HFFc6 (cell line): ENCODE results near the gene HCN2. TPM values are rescaled to one million over a fixed set of nuclear protein-coding genes. Genes with fewer than 3 reads are reported as not detected.
A peak's percentile ranks its signal among the peaks of the same experiment; 100 is the strongest.

Experiments used
- DNase-seq: peaks from one replicate; pipeline ENCODE4 v3.0.0-alpha.2; 2018
- H3K27ac Mint-ChIP-seq: 2 replicates; pipeline ENCODE4 v1.8.0; 2020; ENCODE audit warnings: mild to moderate bottlenecking, mixed read lengths
- H3K27me3 Mint-ChIP-seq: 2 replicates; pipeline ENCODE4 v1.8.0; 2021; ENCODE audit warnings: mild to moderate bottlenecking, moderate library complexity, mixed read lengths; ENCODE audit not compliant: insufficient read depth
- H3K36me3 Mint-ChIP-seq: 2 replicates; pipeline ENCODE4 v1.8.0; 2021; ENCODE audit warnings: low read depth, mixed read lengths
- H3K4me1 Mint-ChIP-seq: 2 replicates; pipeline ENCODE4 v1.8.0; 2020; ENCODE audit warnings: low read depth, mixed read lengths
- H3K4me3 Mint-ChIP-seq: 2 replicates; pipeline ENCODE4 v1.8.0; 2020; ENCODE audit warnings: mild to moderate bottlenecking, moderate library complexity, mixed read lengths
- H3K9me3 Mint-ChIP-seq: 2 replicates; pipeline ENCODE4 v1.8.0; 2020; ENCODE audit warnings: mild to moderate bottlenecking, mixed read lengths
- total RNA-seq, 6 experiments: library from RNA; stranded (reverse); fragmentation: NEBNext Ultra II Directional; extraction: Animal tissue kit (Norgen Biotek cat#: 25700); gene quantifications; 2 replicates in 1 of 6; 3 replicates in 5 of 6; pipeline ENCODE4 v1.2.3, GENCODE V29; 2021
- TF ChIP-seq, protein P1 (sequence below): fragments of 200-600 bp; sonication (generic); IDR thresholded peaks from 2 replicates; pipeline ENCODE4 v1.5.0; 2021; ENCODE audit warnings: antibody characterized with exemption, mild to moderate bottlenecking

Gene HCN2
- total RNA-seq, 6 experiments from 2014 or later, result 2.8 to 3.6 (median 3.1) TPM

DNA sequence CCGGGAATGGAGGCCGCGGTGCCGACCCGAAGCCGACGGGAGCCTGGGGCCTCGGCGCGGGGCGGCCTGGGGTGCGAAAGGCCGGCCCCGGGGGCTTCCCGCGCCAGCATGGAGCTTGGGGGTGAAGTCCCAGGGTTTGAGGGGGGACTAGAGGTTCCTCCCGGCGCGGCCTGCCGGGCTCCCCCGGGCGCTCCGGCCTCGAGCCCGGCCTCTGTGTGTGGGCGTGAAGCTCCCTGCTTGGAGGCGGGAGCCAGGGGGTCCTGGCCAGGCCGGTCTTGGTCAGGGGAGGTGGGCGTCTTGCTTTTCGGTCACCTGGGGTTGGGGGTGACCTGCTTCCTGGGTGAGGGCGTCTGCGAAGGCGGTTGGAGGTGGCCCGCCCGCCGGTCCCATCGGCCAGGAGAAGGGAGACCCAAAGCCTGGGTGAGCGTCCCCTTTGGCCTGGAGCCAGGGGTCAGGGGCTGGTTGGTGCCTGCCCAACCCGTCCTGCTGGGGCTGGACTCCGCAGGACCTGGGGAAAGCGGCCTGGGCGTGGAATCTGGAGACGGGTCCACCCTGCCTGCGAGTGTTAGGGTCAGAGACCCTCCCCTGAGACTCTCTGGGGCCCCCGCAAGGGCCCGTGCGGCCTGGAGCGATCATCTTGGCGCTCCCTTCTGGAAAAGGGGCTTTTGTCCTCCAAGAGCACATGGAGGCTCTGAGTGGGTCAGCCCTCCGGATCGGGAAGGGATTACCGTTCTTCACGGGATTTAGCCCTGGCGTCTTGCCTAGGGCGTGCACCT is 16.8 kb upstream of the HCN2 start:
- peaks cover 6% of the 10 kb centered on the region for H3K27me3 Mint-ChIP-seq
- H3K36me3 Mint-ChIP-seq, result no peaks in the 10 kb centered on the region
- peak overlapping the region; percentile 92 for H3K4me3 Mint-ChIP-seq
- H3K4me1 Mint-ChIP-seq, result peaks cover 35% of the 10 kb centered on the region
- TF ChIP-seq, protein P1, sequence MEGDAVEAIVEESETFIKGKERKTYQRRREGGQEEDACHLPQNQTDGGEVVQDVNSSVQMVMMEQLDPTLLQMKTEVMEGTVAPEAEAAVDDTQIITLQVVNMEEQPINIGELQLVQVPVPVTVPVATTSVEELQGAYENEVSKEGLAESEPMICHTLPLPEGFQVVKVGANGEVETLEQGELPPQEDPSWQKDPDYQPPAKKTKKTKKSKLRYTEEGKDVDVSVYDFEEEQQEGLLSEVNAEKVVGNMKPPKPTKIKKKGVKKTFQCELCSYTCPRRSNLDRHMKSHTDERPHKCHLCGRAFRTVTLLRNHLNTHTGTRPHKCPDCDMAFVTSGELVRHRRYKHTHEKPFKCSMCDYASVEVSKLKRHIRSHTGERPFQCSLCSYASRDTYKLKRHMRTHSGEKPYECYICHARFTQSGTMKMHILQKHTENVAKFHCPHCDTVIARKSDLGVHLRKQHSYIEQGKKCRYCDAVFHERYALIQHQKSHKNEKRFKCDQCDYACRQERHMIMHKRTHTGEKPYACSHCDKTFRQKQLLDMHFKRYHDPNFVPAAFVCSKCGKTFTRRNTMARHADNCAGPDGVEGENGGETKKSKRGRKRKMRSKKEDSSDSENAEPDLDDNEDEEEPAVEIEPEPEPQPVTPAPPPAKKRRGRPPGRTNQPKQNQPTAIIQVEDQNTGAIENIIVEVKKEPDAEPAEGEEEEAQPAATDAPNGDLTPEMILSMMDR, result no peak
- peaks cover 7% of the 10 kb centered on the region for H3K9me3 Mint-ChIP-seq
- peak overlapping the region; percentile 95 for H3K27ac Mint-ChIP-seq
- DNase-seq, result peak; percentile 43

DNA sequence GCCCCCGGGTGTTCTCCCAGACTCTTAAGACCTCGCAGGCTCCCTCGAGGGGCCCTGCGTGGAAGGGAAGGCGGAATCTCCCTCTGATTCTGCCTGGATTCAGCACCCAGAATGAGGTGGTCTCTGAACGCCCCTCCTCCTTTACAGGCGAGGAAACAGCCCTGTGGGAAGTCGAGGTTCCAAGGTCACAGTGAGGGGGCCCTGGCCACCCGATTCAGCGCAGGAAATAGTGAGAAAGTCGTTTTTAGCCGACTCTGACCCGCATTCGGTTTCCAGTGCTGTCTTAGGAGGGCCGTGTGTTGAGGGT is 16.2 kb upstream of the HCN2 start:
- H3K27ac Mint-ChIP-seq, result peak overlapping the region; percentile 69
- H3K9me3 Mint-ChIP-seq, result peaks cover 7% of the 10 kb centered on the region
- H3K36me3 Mint-ChIP-seq, result no peaks in the 10 kb centered on the region
- peaks cover 6% of the 10 kb centered on the region for H3K27me3 Mint-ChIP-seq
- H3K4me3 Mint-ChIP-seq, result peak overlapping the region; percentile 92
- peaks cover 35% of the 10 kb centered on the region for H3K4me1 Mint-ChIP-seq
- DNase-seq, result no peak
- TF ChIP-seq, protein P1, result no peak

DNA sequence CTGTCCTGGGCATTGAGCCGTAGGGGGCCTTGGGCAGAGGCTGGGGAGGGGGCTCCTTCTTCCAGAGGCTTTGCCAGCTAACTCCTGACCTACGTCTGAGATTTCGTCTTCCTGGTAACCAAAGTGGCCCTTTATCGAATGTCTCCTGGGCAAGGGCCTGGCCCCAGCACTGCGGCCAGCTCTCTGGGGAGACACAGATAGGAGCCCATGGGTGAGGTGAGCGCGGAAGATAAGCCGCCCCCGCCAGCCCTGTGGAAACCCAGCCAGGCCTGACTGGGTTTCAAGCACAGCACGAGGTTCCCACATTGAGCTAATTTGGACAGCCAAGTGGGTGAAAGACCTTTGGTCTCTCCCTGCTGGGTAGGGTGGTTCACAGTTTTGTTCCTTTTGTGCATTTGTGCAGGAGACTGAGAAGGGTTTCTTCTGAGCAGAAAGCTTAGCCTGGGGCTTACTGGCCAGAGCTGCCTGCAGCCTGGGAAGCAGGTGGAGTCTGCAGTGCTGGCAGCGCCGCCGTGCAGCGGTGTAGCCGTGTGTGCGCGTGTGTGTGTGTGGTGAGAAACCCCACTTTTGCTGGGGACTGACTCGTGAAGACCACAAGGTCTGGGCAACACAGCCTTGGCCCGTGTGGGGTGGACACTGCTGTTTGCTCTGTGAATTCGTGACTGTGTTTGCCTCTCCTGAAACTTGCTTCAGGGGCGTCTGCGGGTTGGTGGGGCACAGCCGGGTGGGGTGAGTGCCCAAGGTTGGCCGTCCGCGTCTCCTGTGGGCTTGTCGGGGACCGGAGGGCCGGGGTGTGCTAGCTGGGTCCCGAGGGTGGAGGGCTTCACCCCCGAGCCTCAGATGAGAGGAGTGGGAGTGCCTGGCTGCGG is 14.8 kb upstream of the HCN2 start:
- Mint-ChIP-seq H3K4me3 (peak overlapping the region; percentile 79), H3K4me1 (peaks cover 35% of the 10 kb centered on the region), H3K9me3 (peaks cover 5% of the 10 kb centered on the region), H3K27me3 (peaks cover 4% of the 10 kb centered on the region), H3K27ac (peak overlapping the region; percentile 55; the same call in 1 of the 2 replicates), H3K36me3 (no peaks in the 10 kb centered on the region)
- TF ChIP-seq, protein P1, result no peak
- peak; percentile 40 for DNase-seq

DNA sequence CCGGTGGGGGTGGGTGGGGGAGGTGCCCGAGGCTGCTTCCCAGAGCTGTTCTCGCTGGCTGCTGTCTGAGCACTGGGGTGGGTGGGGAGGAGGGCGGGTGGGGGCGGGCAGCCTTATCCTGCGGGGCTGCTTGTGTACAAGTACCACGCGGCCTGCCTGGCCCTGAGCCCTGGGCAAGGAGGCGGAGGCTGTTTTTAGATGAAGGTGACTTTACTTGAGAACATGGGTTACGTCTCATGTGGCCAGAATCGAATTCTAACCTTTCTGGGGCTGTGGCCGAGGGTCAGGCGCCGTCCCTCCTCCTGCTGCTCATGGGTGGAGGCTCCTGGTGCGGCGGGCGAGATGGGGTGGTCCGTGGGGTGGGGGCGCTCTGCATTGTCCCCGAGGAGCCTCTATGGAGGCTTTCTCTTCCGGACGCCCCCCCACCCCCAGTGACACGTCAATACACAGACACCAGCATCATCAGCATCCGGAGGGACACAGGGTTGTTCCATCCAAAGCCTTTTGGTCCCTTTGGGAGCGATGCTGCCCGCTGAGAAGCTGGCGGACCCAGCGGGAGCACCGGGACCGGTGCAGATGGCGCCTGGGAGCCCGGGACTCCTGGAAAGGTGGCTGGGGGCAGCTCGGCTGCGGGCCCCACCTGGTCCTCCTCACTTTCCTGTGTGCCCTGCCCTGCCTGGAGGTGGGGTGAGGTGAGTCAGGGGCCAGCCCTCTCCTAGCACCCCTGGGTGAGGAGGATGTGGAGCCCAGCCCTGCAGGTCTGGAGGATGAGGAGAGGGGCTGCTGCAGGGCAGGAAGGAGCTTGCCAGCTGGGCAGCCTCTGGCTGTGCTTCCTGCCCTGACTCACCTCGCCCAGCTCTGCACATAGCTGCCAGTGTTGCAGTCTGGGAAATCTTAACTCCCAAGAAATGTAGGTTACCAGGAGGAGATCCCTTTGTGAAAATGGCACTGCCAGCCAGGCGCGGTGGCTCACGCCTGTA is 13.9 kb upstream of the HCN2 start:
- DNase-seq, result peak; percentile 42
- H3K27ac Mint-ChIP-seq, result peak overlapping the region; percentile 45

More for the DNA sequence above, 13.9 kb upstream of the HCN2 start:
- peaks cover 4% of the 10 kb centered on the region; the same call in 1 of the 2 replicates for H3K9me3 Mint-ChIP-seq
- H3K4me1 Mint-ChIP-seq, result peaks cover 34% of the 10 kb centered on the region
- no peaks in the 10 kb centered on the region for H3K36me3 Mint-ChIP-seq
- H3K4me3 Mint-ChIP-seq, result peak overlapping the region; percentile 79
- TF ChIP-seq, protein P1, result no peak
- peaks cover 3% of the 10 kb centered on the region; the same call in 1 of the 2 replicates for H3K27me3 Mint-ChIP-seq
